NB4 (cell line): ENCODE results near the gene RHO.

ENCODE experiments used
- CTCF ChIP-seq: IDR thresholded peaks from one replicate; pipeline ENCODE4 v1.5.1; 2012; ENCODE audit warnings: low read depth, low read length
- POLR2A ChIP-seq: IDR thresholded peaks from 2 replicates; pipeline ENCODE4 v1.6.1; 2011; ENCODE audit warnings: mild to moderate bottlenecking; ENCODE audit not compliant: insufficient read length; ENCODE audit errors: extremely low read depth

GRCh38 chr3:129514563-129514962 is 13.9 kb upstream of the RHO start:
- no peak for TF ChIP-seq CTCF
- no peak for TF ChIP-seq POLR2A
